SK-N-SH treated with all-trans-retinoic acid at 6 μM for 48 hours (cell line): ENCODE results near the gene MESP1.

Experiments used
- ATAC-seq: fragments of 200-7000 bp; cut with Tn5 transposase; 3 replicates; pipeline ENCODE4 v1.9.1; 2020; ENCODE audit warnings: mild to moderate bottlenecking, moderate library complexity
- ARNTL ChIP-seq: fragments of 450-650 bp; formaldehyde crosslinking; IDR thresholded peaks from 2 replicates; pipeline ENCODE4 v1.5.0; 2020; ENCODE audit warnings: low read depth, mild to moderate bottlenecking, moderate library complexity, borderline replicate concordance
- BACH2 ChIP-seq: fragments of 250-450 bp; sonication (Bioruptor Pico); IDR thresholded peaks from 2 replicates; pipeline ENCODE4 v1.9.0; 2021; ENCODE audit warnings: mild to moderate bottlenecking, borderline replicate concordance
- CREB5 ChIP-seq: fragments of 250-450 bp; sonication (Bioruptor Pico); IDR thresholded peaks from 2 replicates; pipeline ENCODE4 v1.5.1; 2020; ENCODE audit warnings: low read depth, mild to moderate bottlenecking, moderate library complexity
- GLIS3 ChIP-seq: fragments of 250-450 bp; sonication (Bioruptor Pico); IDR thresholded peaks from 2 replicates; pipeline ENCODE4 v1.5.0; 2020; ENCODE audit warnings: mild to moderate bottlenecking, moderate library complexity
- ISL1 ChIP-seq: fragments of 250-450 bp; sonication (Bioruptor Pico); IDR thresholded peaks from 2 replicates; pipeline ENCODE4 v2.1.2; 2022; ENCODE audit warnings: mild to moderate bottlenecking, moderate library complexity
- OSR1 ChIP-seq: fragments of 250-450 bp; sonication (Bioruptor Pico); IDR thresholded peaks from 2 replicates; pipeline ENCODE4 v1.8.0; 2022; ENCODE audit warnings: moderate library complexity, mild to moderate bottlenecking, inconsistent platforms
- POU6F1 ChIP-seq: fragments of 250-450 bp; sonication (Bioruptor Pico); IDR thresholded peaks from 2 replicates; pipeline ENCODE4 v1.8.0; 2021; ENCODE audit warnings: low read depth, mild to moderate bottlenecking, moderate library complexity, borderline replicate concordance
- PPARA ChIP-seq: fragments of 250-450 bp; sonication (Bioruptor Pico); IDR thresholded peaks from 2 replicates; pipeline ENCODE4 v1.5.0; 2020; ENCODE audit warnings: mild to moderate bottlenecking, borderline replicate concordance
- RARB ChIP-seq: fragments of 250-450 bp; sonication (Bioruptor Pico); IDR thresholded peaks from 2 replicates; pipeline ENCODE4 v1.8.0; 2021; ENCODE audit warnings: mild to moderate bottlenecking, moderate library complexity
- TCF4 ChIP-seq: fragments of 250-450 bp; sonication (Bioruptor Pico); IDR thresholded peaks from 2 replicates; pipeline ENCODE4 v1.8.0; 2021; ENCODE audit warnings: mild to moderate bottlenecking, moderate library complexity, borderline replicate concordance
- TOX ChIP-seq: fragments of 250-450 bp; sonication (Bioruptor Pico); IDR thresholded peaks from 2 replicates; pipeline ENCODE4 v1.8.0; 2021; ENCODE audit warnings: mild to moderate bottlenecking, moderate library complexity, borderline replicate concordance
- ZC3H10 ChIP-seq: fragments of 250-450 bp; sonication (Bioruptor Pico); IDR thresholded peaks from 2 replicates; pipeline ENCODE4 v1.5.1; 2021; ENCODE audit warnings: mild to moderate bottlenecking, moderate library complexity
- ZFP3 ChIP-seq: fragments of 250-450 bp; sonication (Bioruptor Pico); IDR thresholded peaks from 2 replicates; pipeline ENCODE4 v1.5.0; 2020; ENCODE audit warnings: mild to moderate bottlenecking, moderate library complexity
- ZFP30 ChIP-seq: fragments of 450-650 bp; formaldehyde crosslinking; IDR thresholded peaks from 2 replicates; pipeline ENCODE4 v1.5.0; 2022; ENCODE audit warnings: mild to moderate bottlenecking, moderate library complexity
- ZNF565 ChIP-seq: fragments of 450-650 bp; formaldehyde crosslinking; conservative IDR thresholded peaks from 2 replicates; pipeline ENCODE4 v1.5.0; 2020; ENCODE audit warnings: low read depth, mild to moderate bottlenecking, moderate library complexity
- ZNF70 ChIP-seq: fragments of 450-650 bp; formaldehyde crosslinking; IDR thresholded peaks from 2 replicates; pipeline ENCODE4 v1.5.0; 2020; ENCODE audit warnings: mild to moderate bottlenecking, moderate library complexity
- ZNF8 ChIP-seq: fragments of 450-650 bp; formaldehyde crosslinking; IDR thresholded peaks from 2 replicates; pipeline ENCODE4 v1.5.0; 2020; ENCODE audit warnings: mild to moderate bottlenecking, moderate library complexity
- TF ChIP-seq, protein P1 (sequence below): fragments of 250-450 bp; sonication (Bioruptor Pico); IDR thresholded peaks from 2 replicates; pipeline ENCODE4 v1.8.0; 2020; ENCODE audit warnings: mild to moderate bottlenecking, moderate library complexity, borderline replicate concordance
- TF ChIP-seq, protein P2 (sequence below): fragments of 250-450 bp; sonication (Bioruptor Pico); IDR thresholded peaks from 2 replicates; pipeline ENCODE4 v1.5.1; 2021; ENCODE audit warnings: mild to moderate bottlenecking, moderate library complexity
- TF ChIP-seq, protein P3 (sequence below): fragments of 250-450 bp; sonication (Bioruptor Pico); IDR thresholded peaks from 2 replicates; pipeline ENCODE4 v1.5.0; 2020; ENCODE audit warnings: mild to moderate bottlenecking, moderate library complexity

Gene MESP1

GRCh38 chr15:89761929-89762328, 10.9 kb upstream of the MESP1 start:
- no peak for ATAC-seq
- no peak for TF ChIP-seq GLIS3 (CRISPR knock-in tag)
- TF ChIP-seq ISL1 (CRISPR knock-in tag): no peak
- TF ChIP-seq POU6F1 (CRISPR knock-in tag): no peak
- no peak for TF ChIP-seq ZNF8 (CRISPR knock-in tag)
- no peak for TF ChIP-seq ZC3H10
- TF ChIP-seq BACH2 (CRISPR knock-in tag): no peak
- no peak for TF ChIP-seq RARB (CRISPR knock-in tag)
- TF ChIP-seq PPARA: no peak
- no peak for TF ChIP-seq ZNF565 (CRISPR knock-in tag)
- TF ChIP-seq TCF4 (CRISPR knock-in tag): no peak
- TF ChIP-seq ZFP30 (CRISPR knock-in tag): no peak
- TF ChIP-seq TOX (CRISPR knock-in tag): no peak
- TF ChIP-seq, protein P1, sequence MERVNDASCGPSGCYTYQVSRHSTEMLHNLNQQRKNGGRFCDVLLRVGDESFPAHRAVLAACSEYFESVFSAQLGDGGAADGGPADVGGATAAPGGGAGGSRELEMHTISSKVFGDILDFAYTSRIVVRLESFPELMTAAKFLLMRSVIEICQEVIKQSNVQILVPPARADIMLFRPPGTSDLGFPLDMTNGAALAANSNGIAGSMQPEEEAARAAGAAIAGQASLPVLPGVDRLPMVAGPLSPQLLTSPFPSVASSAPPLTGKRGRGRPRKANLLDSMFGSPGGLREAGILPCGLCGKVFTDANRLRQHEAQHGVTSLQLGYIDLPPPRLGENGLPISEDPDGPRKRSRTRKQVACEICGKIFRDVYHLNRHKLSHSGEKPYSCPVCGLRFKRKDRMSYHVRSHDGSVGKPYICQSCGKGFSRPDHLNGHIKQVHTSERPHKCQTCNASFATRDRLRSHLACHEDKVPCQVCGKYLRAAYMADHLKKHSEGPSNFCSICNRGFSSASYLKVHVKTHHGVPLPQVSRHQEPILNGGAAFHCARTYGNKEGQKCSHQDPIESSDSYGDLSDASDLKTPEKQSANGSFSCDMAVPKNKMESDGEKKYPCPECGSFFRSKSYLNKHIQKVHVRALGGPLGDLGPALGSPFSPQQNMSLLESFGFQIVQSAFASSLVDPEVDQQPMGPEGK (CRISPR knock-in tag): no peak

- TF ChIP-seq, protein P1 (CRISPR knock-in tag): no peak
- no peak for TF ChIP-seq ARNTL (CRISPR knock-in tag)
- TF ChIP-seq RARB (CRISPR knock-in tag): no peak
- no peak for TF ChIP-seq ZNF8 (CRISPR knock-in tag)
- TF ChIP-seq, protein P2, sequence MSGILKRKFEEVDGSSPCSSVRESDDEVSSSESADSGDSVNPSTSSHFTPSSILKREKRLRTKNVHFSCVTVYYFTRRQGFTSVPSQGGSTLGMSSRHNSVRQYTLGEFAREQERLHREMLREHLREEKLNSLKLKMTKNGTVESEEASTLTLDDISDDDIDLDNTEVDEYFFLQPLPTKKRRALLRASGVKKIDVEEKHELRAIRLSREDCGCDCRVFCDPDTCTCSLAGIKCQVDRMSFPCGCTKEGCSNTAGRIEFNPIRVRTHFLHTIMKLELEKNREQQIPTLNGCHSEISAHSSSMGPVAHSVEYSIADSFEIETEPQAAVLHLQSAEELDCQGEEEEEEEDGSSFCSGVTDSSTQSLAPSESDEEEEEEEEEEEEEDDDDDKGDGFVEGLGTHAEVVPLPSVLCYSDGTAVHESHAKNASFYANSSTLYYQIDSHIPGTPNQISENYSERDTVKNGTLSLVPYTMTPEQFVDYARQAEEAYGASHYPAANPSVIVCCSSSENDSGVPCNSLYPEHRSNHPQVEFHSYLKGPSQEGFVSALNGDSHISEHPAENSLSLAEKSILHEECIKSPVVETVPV: no peak
- no peak for TF ChIP-seq ZC3H10
- no peak for TF ChIP-seq ISL1 (CRISPR knock-in tag)
- no peak for TF ChIP-seq CREB5 (CRISPR knock-in tag)
- no peak for TF ChIP-seq ZFP3 (CRISPR knock-in tag)
- no peak for TF ChIP-seq TCF4 (CRISPR knock-in tag)
- TF ChIP-seq, protein P3, sequence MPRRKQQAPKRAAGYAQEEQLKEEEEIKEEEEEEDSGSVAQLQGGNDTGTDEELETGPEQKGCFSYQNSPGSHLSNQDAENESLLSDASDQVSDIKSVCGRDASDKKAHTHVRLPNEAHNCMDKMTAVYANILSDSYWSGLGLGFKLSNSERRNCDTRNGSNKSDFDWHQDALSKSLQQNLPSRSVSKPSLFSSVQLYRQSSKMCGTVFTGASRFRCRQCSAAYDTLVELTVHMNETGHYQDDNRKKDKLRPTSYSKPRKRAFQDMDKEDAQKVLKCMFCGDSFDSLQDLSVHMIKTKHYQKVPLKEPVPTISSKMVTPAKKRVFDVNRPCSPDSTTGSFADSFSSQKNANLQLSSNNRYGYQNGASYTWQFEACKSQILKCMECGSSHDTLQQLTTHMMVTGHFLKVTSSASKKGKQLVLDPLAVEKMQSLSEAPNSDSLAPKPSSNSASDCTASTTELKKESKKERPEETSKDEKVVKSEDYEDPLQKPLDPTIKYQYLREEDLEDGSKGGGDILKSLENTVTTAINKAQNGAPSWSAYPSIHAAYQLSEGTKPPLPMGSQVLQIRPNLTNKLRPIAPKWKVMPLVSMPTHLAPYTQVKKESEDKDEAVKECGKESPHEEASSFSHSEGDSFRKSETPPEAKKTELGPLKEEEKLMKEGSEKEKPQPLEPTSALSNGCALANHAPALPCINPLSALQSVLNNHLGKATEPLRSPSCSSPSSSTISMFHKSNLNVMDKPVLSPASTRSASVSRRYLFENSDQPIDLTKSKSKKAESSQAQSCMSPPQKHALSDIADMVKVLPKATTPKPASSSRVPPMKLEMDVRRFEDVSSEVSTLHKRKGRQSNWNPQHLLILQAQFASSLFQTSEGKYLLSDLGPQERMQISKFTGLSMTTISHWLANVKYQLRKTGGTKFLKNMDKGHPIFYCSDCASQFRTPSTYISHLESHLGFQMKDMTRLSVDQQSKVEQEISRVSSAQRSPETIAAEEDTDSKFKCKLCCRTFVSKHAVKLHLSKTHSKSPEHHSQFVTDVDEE (CRISPR knock-in tag): no peak
- no peak for TF ChIP-seq BACH2 (CRISPR knock-in tag)
- no peak for TF ChIP-seq POU6F1 (CRISPR knock-in tag)
- TF ChIP-seq OSR1: no peak
- TF ChIP-seq ZNF70: no peak
- TF ChIP-seq GLIS3 (CRISPR knock-in tag): no peak
- TF ChIP-seq, all 23 proteins: peak for 0
Measured at GRCh38 chr15:89761009-89761831, 10.2 kb upstream of the MESP1 start.

More at GRCh38 chr15:89761009-89761831, 10.2 kb upstream of the MESP1 start:
- peak; percentile 45 for ATAC-seq
